ENCODE measurements around the gene RALY. TPM values are rescaled to one million over a fixed set of nuclear protein-coding genes. Genes with fewer than 3 reads are reported as not detected.
"Not testable (repeated sequence)": the region's sequence is repeated elsewhere in the genome, so short reads cannot be mapped to it uniquely, and the experiment has no call there.

The RALY gene
- total RNA-seq, 1 donor from 2014 or later, result 105 TPM

DNA sequence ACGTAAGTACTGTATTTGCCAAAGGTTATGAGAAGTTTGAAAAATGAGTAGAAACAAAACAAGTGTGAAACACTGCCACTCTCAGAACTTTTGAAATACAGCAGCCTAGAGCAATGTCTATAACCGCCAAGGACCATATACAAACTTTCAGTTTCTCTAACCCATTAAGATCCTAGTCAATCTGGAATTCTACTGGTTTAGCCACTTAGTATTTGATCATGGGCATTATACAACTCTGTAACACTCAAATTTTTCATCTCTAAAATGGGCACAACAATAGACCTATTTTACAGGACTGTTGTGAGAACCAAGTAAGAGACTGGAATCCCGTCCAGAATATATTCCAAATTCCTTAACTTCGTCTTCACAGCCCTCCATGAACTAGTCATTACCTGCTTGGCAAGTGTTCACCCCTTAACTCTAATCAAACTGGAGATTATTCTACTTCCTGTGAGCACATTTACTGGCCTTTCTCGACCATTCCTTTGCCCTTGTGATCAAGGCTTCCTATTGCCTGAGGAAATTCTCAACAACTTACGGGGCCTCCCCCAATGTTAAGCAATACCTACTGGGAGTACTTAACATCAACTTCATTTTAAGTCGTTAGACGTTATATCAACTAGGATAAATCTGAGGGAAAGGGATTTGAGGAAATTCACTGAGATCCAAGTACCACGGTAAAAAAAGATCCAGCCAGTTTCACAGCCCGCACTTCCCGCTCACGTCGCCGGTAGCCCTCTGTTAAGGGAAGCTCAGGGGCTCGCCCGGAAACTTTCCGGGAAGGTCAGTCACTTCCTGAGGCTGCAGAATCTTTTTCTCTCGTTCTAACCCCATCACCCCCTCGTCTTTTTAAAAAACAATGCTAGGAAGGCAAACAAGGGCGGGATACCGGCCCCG is 117.3 kb downstream of the RALY start:
- intact Hi-C loops (cut with DNase I), result no loop called here
- no peak for ATAC-seq (ENCODE audit: poor library complexity)
- no peak for DNase-seq

DNA sequence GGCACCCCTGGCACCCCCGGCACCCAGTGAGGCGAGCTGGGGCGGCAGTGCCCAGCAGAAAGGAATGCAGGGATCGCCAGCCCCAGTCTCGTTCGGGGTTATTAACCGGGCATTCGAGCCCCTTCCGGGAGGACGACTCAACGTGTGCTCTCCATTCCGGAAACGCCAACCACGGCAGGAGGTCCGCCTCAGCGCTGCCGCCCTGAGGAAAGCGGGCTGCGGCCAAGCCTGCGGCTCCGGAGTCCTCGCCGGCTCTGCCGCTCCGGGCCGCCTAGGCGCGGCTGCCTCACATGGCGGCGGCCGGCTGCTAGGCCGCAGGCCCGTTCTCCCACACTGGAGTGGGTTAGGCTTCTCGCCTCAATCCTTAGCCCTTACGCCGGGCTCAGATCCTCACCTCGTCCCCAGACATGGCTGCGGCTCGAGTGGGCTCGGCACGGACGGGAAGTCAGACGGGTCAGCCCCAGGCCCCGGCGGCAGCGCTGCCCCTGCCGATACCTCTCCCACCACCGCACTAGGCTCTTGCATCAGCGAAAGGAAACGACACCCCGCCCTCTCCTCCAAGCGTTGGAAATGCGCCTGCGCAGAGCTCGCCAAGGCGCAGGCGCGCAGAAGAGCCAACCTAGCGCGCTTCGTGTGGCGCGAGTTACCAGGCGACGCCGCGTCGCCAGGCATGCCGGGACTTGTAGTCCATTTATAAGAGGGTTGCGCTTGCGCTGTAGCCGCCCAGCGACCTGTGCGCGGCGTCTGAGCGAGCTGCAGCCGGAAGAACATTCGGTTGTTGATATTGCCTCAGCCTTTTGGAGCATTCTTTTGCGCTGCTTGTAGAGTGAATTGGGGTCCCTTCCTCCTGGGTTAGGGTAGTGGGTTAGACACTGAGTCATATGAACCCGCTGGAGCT is 118.2 kb downstream of the RALY start, which contains the start of gene EIF2S2:
EIF2S2 (minus strand) TSS at position 542 of the 898 bp plus-strand sequence; CDS start at position 409, 133 bp downstream.
- intact Hi-C loops (cut with DNase I), result no loop called here
- ATAC-seq (ENCODE audit: poor library complexity) (peak; percentile 97), DNase-seq (peak; percentile 98)

DNA sequence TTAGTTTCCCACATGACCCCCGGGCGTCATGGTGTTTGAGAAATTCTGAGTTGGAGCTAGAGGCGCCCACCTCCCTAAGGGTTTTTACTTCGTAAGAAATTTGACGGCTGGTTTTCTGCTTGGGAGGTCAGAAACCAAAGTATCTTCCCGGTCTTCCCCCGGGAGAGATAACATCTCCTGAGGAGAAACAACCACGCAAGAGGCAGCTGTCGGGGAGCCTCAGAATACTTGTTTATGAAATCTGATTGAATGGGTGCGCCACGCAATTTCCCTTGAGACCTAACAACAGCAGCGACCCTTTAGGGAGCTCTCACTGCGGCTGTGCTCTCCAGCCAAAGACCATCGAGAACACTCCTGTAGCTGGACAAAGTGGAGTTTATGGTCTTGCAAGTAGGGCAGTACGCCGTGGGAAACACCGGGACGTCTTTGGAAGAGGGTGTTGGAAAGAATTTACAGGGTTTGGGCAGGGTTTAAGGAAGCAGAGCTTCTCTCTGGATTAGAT is 118.9 kb downstream of the RALY start:
- DNase-seq (peak; percentile 39), ATAC-seq (ENCODE audit: poor library complexity) (peak; percentile 3)
- intact Hi-C loops (cut with DNase I), result no loop called here

DNA sequence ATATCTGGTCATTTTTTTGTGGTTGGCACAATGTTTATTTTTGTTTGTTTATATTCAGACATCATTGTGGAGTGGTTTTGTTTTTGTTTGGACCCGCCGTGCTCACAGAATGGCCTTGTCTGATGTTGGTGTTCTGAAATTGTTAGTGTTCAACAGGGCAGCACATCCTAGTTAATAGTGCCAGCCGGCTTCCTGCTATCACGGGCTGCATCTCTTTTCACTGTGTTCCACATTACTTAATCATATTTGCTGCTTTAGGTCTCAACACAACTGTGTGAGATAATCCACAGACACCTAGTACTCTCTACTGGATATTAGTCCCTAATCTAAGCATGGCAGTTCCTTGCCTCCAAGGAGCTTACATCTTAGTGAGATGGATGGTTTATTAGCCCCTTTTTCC is 121.1 kb downstream of the RALY start:
- no peak for DNase-seq
- intact Hi-C loops (cut with DNase I), result no loop called here
- ATAC-seq (ENCODE audit: poor library complexity), result no peak

DNA sequence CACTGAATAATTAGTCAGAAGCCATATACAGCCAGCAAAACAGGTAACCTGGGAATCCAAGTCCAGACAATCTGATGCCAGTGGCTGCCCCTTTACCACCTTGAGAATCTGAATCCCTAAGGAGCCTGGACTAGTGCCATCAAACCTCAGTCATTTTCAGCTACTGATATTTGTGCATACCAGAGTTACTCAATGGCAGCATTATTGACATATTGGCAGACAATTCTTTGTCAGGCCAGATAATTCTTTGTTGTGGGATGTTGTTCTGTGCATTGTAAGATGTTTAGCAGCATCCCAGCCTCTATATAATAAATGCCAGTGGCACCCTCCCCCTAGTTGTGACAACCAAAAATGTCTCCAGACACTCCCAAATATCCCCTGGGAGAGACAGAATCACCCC is 121.5 kb downstream of the RALY start:
- DNase-seq (no peak), ATAC-seq (ENCODE audit: poor library complexity) (no peak)
- intact Hi-C loops (cut with DNase I), result no loop called here

DNA sequence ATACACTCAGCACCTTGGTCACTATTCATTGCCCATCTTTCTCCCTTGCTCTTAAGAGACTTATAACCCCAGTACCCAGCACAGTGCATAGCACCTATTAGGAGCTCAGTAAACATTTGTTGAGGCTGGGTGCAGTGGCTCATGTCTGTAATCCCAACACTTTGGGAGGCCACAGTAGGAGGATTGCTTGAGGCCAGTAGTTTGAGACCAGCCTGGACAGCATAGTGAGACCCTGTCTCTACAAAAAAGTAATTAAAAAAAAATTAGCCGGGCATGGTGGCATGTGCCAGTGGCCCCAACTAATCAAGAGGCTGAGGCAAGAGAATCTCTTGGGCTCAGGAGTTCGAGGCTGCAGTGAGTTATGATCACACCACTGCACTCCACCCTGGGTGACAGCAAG is 126.5 kb downstream of the RALY start:
- ATAC-seq (ENCODE audit: poor library complexity) (no peak), DNase-seq (no peak)
- intact Hi-C loops (cut with DNase I), result loop anchor here (10.0 kb wide), 2 partner anchors 45 to 185 kb away; no protein-coding TSS in a partner anchor

DNA sequence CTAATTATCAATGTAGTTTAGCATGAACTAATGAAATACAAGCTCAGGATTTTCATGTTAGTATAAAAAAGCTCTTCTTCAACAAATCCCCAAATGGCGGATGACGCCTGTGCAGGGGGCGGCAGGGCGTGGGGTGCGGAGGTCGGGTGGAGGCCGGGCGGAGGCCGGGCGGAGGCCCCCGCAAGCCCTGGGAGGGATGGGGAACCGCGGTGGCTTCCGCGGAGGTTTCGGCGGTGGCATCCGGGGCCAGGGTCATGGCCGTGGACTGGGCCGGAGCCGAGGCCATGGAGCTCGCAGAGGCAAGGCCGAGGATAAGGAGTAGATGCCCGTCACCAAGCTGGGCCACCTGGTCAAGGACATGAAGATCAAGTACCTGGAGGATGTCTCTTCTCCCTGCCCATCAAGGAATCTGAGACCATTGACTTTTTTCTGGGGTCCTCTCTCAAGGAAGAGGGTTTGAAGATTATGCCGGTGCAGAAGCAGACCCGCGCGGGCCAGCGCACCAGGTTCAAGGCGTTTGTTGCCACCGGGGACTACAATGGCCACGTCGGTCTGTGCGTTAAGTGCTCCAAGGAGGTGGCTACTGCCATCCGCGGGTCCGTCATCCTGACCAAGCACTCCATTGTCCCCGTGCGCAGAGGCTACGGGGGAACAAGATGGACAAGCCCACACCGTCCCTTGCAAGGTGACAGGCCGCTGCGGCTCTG is 128.7 kb downstream of the RALY start:
- ATAC-seq (ENCODE audit: poor library complexity), result no peak
- no peak for DNase-seq
- intact Hi-C loops (cut with DNase I), result loop anchor here (10.0 kb wide), 2 partner anchors 48 to 188 kb away; no protein-coding TSS in a partner anchor

DNA sequence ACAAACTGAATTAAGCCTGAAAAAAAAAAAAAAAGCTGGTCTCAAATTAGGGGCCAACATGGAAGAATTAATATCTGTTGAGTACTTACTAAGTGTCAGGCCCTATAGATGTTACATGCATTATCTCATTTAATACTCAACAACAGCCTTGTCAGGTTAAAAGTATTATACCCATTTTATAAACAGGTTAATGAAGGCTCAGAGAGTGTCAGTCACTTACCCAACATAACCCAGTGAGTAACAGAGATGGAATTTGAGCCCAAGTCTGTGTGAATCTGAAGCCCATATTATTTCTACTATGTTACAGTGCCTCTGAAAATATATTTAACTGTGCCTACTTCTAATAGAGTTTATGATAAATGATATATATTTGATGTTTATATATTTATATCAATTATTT is 129.6 kb downstream of the RALY start:
- no peak for ATAC-seq (ENCODE audit: poor library complexity)
- intact Hi-C loops (cut with DNase I), result loop anchor here (10.0 kb wide), 2 partner anchors 49 to 189 kb away; no protein-coding TSS in a partner anchor
- no peak for DNase-seq

DNA sequence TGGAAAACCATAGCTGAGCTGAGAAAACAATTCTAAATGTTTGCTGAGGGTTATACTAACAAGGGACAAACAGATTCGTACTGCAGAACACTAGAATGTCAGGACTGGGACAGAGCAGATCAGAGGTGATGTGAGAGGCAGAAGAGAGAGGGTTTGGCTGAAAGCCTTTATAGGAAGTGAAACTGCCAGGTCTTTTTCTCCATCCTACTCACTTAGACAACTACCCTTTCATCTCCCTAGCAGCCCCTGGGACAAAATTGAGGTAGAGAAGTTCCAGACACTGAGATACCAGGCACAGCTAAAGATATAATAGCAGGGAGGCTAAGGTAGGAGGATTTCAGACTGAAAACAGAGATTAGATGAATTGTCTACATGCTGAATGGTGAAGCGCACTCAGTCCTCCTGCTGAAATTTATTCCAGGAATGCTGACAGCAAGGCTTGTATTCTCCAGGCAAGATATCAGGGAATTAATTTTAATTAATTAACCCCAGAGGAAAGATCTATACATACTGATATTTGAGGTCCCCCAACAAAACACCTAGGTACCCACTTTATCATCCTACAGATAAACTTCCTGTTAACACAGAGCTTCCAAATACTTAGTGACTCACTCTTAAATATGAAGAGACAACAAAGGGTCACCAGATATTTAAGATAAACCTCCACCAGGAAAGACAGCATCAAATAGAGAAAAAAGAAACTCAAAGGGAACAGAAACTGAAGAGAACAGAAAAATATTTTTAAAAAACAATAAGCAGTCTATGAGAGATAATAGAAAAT is 130.9 kb downstream of the RALY start:
- ATAC-seq (ENCODE audit: poor library complexity), result no peak
- intact Hi-C loops (cut with DNase I), result loop anchor here (10.0 kb wide), 2 partner anchors 50 to 190 kb away; no protein-coding TSS in a partner anchor
- no peak for DNase-seq

DNA sequence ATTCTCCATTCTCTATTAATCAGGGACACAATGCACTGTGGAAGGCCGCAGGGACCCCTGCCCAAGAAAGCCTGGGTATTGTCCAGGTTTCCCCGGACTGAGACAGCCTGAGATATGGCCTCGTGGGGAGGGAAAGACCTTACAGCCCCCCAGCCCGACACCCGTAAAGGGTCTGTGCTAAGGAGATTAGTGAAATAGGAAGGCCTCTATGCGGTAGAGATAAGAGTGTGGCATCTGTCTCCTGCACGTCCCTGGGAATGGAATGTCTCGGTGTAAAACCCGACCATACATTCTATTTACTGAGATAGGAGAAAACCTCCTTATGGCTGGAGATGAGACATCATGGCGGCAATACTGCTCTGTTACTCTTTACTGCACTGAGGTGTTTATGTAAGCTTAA is 134.1 kb downstream of the RALY start:
- intact Hi-C loops (cut with DNase I), result loop anchor here (10.0 kb wide), 2 partner anchors 53 to 193 kb away; no protein-coding TSS in a partner anchor
- ATAC-seq (ENCODE audit: poor library complexity) (no peak), DNase-seq (no peak)

DNA sequence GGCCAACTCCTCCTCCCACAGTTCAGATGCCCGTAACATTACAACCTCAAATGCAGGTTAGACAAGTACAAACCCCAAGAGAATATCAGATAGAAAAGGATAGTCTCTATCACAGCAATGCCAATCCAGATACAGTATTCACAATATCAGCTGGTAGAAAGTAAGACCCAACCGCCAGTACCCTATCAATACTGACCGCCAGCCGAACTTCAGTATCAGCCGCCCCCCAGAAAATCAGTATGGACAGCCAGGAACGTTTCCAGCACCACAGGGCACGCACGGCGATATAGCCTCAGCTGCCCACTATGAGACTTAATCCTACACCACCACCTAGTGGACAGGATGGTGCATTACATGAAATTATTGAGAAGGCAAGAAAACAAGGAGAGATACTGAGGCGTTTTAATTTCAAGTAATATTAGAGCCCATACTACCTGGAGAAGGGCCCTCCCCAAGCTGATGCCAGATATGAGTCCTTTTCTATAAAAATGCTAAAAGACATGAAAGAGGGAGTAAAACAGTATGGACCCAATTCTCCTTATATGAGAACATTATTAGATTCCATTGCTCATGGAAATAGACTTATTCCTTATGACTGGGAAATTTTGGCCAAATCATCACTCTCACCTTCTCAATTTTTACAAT is 135.9 kb downstream of the RALY start:
- peak; percentile 64 for DNase-seq
- ATAC-seq (ENCODE audit: poor library complexity), result peak; percentile 91
- intact Hi-C loops (cut with DNase I), result loop anchor here (10.0 kb wide), 2 partner anchors 55 to 195 kb away; no protein-coding TSS in a partner anchor

DNA sequence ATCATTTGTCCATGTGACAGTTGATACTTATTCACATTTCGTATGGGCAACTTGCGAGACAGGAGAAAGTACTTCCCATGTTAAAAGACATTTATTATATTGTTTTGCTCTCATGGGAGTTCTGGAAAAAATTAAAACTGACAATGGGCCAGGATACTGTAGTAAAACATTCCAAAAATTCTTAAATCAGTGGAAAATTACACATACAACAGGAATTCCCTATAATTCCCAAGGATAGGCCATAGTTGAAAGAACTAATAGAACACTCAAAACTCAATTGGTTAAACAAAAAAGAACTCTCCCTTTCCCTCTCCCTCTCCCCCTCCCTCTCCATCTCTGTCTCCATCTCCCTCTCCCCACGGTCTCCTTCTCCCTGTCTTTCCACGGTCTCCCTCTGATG is 137.8 kb downstream of the RALY start:
- intact Hi-C loops (cut with DNase I), result no loop called here
- DNase-seq, result no peak
- ATAC-seq (ENCODE audit: poor library complexity), result no peak

DNA sequence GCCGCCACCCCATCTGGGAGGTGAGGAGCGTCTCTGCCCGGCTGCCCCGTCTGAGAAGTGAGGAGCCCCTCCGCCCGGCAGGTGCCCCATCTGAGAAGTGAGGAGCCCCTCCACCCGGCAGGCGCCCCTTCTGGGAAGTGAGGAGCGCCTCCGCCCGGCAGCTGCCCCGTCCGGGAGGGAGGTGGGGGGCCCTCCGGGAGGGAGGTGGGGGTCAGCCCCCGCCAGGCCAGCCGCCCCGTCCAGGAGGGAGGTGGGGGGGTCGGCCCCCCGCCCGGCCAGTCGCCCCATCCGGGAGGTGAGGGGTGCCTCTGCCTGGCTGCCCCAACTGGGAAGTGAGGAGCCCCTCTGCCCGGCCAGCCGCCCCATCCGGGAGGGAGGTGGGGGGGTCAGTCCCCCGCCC is 138.8 kb downstream of the RALY start:
- intact Hi-C loops (cut with DNase I); ATAC-seq (ENCODE audit: poor library complexity); DNase-seq: not testable (repeated sequence)

DNA sequence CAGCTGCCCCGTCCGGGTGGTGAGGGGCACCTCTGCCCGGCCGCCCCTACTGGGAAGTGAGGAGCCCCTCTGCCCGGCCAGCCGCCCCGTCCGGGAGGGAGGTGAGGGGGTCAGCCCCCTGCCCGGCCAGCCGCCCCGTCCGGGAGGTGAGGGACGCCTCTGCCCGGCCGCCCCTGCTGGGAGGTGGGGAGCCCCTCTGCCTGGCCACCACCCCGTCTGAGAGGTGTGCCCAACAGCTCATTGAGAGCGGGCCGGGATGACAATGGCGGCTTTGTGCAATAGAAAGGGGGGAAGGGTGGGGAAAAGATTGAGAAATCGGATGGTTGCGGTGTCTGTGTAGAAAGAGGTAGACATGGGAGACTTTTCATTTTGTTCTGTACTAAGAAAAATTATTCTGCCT is 139.2 kb downstream of the RALY start:
- ATAC-seq (ENCODE audit: poor library complexity); intact Hi-C loops (cut with DNase I); DNase-seq: not testable (repeated sequence)

DNA sequence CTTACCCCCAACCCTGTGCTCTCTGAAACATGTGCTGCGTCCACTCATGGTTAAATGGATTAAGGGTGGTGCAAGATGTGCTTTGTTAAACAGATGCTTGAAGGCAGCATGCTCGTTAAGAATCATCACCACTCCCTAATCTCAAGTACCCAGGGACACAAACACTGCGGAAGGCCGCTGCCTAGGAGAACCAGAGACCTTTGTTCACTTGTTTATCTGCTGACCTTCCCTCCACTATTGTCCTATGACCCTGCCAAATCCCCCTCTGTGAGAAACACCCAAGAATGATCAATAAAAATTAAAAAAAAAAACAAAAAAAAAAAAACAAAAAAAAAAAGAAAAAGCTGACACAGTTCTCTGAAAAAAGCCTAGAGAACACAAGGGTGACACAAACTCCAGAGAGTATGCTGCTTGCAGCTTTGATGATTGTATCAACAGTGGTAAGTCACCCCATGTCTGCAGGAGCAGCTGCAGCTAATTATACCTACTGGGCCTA is 139.7 kb downstream of the RALY start:
- intact Hi-C loops (cut with DNase I); ATAC-seq (ENCODE audit: poor library complexity): not testable (repeated sequence)

More for the DNA sequence above, 139.7 kb downstream of the RALY start:
- DNase-seq, result not testable (repeated sequence)

Measured in Right ventricle myocardium superior (tissue), 1 donor.